ENCODE results near the gene CDH4. TPM values are rescaled to one million over a fixed set of nuclear protein-coding genes. Genes with fewer than 3 reads are reported as not detected.
A peak's percentile ranks its signal among the peaks of the same experiment; 100 is the strongest.

CDH4 gene
- total RNA-seq, 1 donor from 2014 or later: 39.7 TPM

DNA sequence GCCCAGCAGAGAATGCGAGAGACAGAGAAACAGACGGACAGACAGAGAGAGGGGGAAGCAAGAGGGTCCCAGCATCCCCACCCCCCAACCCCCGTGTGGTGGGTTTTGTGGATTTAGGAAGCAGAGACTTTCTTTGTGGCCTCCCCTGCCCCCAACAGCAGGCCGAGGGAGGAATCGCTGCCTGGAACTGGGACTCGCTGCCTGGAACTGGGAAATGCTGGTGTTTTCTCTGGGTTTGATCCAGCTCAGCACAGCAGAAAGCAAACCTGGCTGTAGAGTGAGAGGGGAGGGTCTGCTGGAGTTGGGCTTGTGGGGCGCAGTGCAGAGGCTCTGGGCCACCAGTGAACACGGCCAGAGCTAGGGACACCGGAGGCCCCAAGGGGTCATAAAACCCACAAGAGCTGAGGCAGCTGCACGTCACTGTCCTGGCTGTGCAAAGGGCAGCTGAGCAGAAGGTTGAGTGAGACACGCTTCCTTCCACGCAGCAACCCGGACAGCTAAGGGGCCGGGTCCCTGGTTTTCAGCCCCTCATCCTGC is 631.9 kb downstream of the CDH4 start:
- peaks cover 5% of the 10 kb centered on the region for H3K27me3 ChIP-seq (ENCODE audit: control insufficient read depth, insufficient read depth, low read length)
- H3K36me3 ChIP-seq (ENCODE audit: control insufficient read depth, insufficient read depth, low read length): no peaks in the 10 kb centered on the region
- no peak overlapping the region for H3K4me3 ChIP-seq (ENCODE audit: low read depth, low read length)
- TF ChIP-seq, protein P1, sequence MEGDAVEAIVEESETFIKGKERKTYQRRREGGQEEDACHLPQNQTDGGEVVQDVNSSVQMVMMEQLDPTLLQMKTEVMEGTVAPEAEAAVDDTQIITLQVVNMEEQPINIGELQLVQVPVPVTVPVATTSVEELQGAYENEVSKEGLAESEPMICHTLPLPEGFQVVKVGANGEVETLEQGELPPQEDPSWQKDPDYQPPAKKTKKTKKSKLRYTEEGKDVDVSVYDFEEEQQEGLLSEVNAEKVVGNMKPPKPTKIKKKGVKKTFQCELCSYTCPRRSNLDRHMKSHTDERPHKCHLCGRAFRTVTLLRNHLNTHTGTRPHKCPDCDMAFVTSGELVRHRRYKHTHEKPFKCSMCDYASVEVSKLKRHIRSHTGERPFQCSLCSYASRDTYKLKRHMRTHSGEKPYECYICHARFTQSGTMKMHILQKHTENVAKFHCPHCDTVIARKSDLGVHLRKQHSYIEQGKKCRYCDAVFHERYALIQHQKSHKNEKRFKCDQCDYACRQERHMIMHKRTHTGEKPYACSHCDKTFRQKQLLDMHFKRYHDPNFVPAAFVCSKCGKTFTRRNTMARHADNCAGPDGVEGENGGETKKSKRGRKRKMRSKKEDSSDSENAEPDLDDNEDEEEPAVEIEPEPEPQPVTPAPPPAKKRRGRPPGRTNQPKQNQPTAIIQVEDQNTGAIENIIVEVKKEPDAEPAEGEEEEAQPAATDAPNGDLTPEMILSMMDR (IDR thresholded peaks at IDR 0.05; ENCODE audit: insufficient read depth, low read length, poor library complexity, severe bottlenecking): no peak
- no peak for DNase-seq (ENCODE audit: low read depth)

DNA sequence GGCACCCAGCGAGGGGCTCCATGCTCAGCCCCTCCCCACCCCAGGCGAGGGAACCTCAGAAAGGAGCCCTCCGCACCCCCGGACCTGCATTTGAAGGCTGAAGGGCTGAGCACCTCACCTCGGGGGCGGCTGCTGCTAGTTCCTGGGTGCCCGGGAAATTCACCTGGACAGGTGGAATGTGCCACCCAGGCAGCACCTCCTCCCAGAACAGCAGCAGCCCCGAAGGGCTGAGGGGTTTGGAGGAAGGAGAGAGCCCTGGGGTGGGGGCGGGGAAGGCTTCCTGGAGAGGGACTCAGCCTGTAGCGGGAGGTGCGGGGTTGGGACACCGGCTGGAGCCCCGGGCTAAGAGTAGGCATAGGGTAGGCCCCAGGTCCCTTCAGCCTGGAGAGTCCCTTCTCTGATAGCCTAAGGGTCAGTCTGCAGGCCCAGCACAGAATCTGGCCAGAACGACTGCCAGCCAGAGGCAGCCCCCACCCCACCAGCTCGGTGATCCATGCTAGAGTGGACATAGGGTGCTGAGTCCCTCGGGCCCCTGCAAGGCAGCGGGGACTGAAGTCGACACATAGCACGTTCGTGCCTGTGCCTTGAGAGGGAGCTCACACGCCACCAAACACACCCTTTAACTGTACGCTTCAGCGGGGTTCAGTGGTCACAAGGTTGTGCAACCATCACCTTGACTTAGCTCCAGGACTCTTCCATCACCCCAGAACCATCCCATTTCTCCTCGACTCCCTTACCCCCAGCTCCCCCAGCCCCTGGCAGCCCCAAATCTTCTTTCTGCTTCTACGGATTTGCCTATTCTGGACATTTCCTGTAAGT is 632.7 kb downstream of the CDH4 start:
- no peaks in the 10 kb centered on the region for H3K36me3 ChIP-seq (ENCODE audit: control insufficient read depth, insufficient read depth, low read length)
- H3K4me3 ChIP-seq (ENCODE audit: low read depth, low read length): no peak overlapping the region
- peaks cover 5% of the 10 kb centered on the region for H3K27me3 ChIP-seq (ENCODE audit: control insufficient read depth, insufficient read depth, low read length)
- TF ChIP-seq, protein P1 (IDR thresholded peaks at IDR 0.05; ENCODE audit: insufficient read depth, low read length, poor library complexity, severe bottlenecking): no peak
- no peak for DNase-seq (ENCODE audit: low read depth)

DNA sequence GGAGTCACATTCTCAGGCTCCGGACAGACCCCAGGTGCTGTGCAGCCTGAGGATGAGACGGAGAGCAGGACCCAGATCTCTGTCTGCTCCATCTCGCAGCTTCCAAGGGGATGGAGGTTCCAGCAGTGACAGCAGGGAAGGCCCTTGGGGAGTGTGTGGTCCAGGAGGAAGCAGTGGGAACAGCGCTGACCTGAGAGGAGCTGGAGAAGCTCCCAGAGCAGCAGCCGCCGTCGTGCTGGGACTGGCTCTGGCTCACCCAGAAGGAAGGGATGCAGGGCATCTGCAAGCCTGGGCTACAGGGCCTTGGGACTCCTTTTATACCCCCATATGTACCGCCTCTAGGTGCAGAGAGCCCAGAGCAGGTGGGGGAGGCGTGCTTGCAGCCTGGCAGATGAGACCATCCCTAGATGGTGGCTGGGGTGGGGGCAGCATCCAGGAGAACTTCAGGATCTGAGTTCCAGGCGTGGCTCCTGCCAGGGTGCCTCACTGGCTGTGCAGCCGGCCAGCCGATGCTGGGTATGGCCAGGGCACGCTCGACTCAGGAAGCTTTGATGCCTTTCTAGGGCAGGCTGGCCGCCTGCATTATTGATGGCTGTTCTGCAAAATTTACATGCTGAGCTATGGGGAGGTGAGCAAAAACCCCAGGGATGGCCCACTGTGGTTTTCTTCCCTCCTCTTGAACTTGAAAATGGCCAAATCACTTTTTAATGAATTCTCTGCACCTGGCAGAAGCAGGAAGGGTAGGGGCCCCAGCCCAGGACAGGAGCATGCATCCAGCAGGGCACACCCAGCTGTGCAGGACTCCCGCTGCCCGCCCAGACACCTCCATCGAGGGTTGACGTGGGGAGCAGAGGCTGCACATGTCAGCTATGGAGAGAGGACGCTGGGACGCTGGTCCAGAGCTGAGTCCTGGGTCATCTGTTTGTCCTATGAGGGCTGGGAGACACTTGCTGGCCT is 634.0 kb downstream of the CDH4 start:
- TF ChIP-seq, protein P1 (IDR thresholded peaks at IDR 0.05; ENCODE audit: insufficient read depth, low read length, poor library complexity, severe bottlenecking): no peak
- peaks cover 5% of the 10 kb centered on the region for H3K27me3 ChIP-seq (ENCODE audit: control insufficient read depth, insufficient read depth, low read length)
- H3K36me3 ChIP-seq (ENCODE audit: control insufficient read depth, insufficient read depth, low read length): no peaks in the 10 kb centered on the region
- H3K4me3 ChIP-seq (ENCODE audit: low read depth, low read length): no peak overlapping the region
- no peak for DNase-seq (ENCODE audit: low read depth)

DNA sequence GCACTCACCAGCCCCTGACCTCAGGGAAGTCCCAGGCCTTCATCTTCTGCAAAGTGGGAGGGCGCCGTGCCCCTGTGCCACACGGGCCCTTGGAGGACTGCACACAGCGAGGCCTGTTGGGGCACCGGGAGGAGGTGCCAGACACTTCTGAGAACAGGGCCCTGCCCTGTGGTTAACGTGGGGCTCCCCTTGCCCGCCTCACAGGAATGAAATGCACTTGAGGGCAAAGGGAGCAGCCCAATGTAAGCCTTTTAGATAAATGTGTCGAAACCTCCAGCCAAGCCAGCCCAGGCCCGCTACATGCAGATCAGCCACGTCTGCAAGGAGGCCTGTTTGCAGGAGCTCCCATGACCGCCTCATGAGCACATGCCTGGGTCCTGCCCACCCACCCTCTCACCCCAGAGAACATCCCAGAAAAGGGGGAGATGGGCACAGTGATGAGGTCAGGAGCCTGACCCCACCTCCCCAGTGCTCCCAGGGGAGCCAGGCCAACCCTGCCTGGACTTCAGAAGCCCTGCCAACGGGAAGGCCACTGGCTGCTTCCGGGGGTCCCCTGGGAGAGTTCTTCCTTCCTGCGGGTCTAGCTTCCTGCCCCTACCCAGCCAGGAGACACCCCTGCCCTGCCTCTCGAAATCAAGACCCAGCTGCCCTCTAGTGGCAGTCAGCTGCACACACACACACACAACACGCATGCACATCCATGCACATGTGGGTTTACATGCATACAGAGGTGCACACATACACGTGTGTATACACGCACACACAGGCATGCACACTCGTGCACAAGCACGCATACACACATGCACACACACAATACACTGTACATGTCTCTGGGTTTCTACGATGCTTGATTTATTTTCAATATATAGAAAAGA is 634.9 kb downstream of the CDH4 start:
- H3K27me3 ChIP-seq (ENCODE audit: control insufficient read depth, insufficient read depth, low read length): peaks cover 5% of the 10 kb centered on the region
- TF ChIP-seq, protein P1 (IDR thresholded peaks at IDR 0.05; ENCODE audit: insufficient read depth, low read length, poor library complexity, severe bottlenecking): peak; percentile 90
- no peak for DNase-seq (ENCODE audit: low read depth)
- no peak overlapping the region for H3K4me3 ChIP-seq (ENCODE audit: low read depth, low read length)
- no peaks in the 10 kb centered on the region for H3K36me3 ChIP-seq (ENCODE audit: control insufficient read depth, insufficient read depth, low read length)

DNA sequence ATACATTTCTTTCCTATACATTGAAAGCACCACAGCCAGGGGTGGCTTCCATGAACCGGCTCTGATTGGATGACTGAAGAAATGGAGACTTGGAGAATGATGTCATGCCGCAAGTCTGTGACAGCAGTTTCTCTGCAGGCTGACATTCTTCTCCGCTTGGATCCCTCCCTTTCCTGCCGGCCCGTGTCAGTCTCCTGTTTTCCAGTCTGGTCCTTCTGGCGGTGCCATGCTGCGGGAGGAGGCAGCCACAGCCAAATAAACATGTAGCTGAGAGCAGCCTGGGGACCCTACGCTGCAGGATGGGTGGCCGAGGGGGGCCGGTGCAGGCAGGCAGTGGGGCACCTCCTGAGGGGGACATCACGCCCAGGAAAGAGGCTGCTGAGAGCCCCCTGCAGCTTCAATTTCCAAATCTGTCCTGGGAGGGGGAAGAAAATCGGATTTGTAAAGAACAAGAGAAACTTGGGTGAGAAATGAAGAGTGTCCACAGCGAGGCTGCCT is 635.6 kb downstream of the CDH4 start:
- TF ChIP-seq, protein P1 (IDR thresholded peaks at IDR 0.05; ENCODE audit: insufficient read depth, low read length, poor library complexity, severe bottlenecking): no peak
- Histone ChIP-seq H3K36me3 (ENCODE audit: control insufficient read depth, insufficient read depth, low read length) (no peaks in the 10 kb centered on the region), H3K27me3 (ENCODE audit: control insufficient read depth, insufficient read depth, low read length) (peaks cover 5% of the 10 kb centered on the region), H3K4me3 (ENCODE audit: low read depth, low read length) (no peak overlapping the region)
- no peak for DNase-seq (ENCODE audit: low read depth)
